Osteocyte (in vitro differentiated cells): ENCODE results near the gene LHX1. TPM values are rescaled to one million over a fixed set of nuclear protein-coding genes. Genes with fewer than 3 reads are reported as not detected.

ENCODE experiments used
- DNase-seq: peaks from one replicate; pipeline ENCODE4 v3.0.0; 2021; ENCODE audit warnings: mixed read lengths; ENCODE audit not compliant: unreplicated experiment; ENCODE audit errors: extremely low spot score
- H3K27ac Mint-ChIP-seq: one replicate; pipeline ENCODE4 v1.8.0; 2021; ENCODE audit warnings: mild to moderate bottlenecking, mixed read lengths; ENCODE audit not compliant: unreplicated experiment
- H3K27me3 Mint-ChIP-seq: one replicate; pipeline ENCODE4 v1.8.0; 2021; ENCODE audit warnings: mixed read lengths; ENCODE audit not compliant: unreplicated experiment
- H3K36me3 Mint-ChIP-seq: one replicate; pipeline ENCODE4 v1.8.0; 2021; ENCODE audit warnings: mixed read lengths; ENCODE audit not compliant: unreplicated experiment
- H3K4me1 Mint-ChIP-seq: one replicate; pipeline ENCODE4 v1.8.0; 2021; ENCODE audit warnings: mixed read lengths; ENCODE audit not compliant: unreplicated experiment
- H3K4me3 Mint-ChIP-seq: one replicate; pipeline ENCODE4 v1.8.0; 2021; ENCODE audit warnings: mild to moderate bottlenecking, moderate library complexity, mixed read lengths; ENCODE audit not compliant: unreplicated experiment
- H3K9me3 Mint-ChIP-seq: one replicate; pipeline ENCODE4 v1.8.0; 2021; ENCODE audit warnings: mixed read lengths; ENCODE audit not compliant: unreplicated experiment
- CTCF ChIP-seq: fragments of 200-600 bp; sonication (generic); IDR thresholded peaks from 2 replicates; pipeline ENCODE4 v1.5.0; 2021; ENCODE audit warnings: antibody characterized with exemption, mild to moderate bottlenecking, moderate library complexity
- total RNA-seq: library from RNA; stranded (reverse); gene quantifications from 2 replicates; pipeline ENCODE4 v1.2.1, GENCODE V29; 2021

LHX1 gene
- total RNA-seq, 1 donor from 2014 or later, result not detected

DNA sequence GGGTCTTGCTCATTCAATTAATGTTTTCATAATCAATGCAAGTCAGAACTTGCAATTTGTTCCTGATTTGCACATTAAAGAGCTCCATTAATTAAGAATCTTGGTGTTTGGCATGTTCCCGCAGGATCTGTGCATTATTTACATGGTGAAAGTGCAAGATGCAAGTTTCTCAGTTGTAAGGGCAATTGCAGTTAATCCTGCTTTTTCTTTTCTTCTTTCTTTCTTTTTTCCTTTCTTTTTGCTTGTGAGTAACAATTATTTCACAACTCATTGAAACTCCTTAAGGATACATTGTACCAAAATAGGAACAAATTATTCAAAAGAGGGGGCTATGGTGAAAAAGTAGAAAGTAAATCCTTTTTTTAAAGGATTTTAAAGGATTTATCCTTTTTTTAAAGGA is 35.6 kb downstream of the LHX1 start:
- TF ChIP-seq CTCF, result no peak
- Mint-ChIP-seq H3K4me3 (no peak overlapping the region), H3K9me3 (peaks cover 6% of the 10 kb centered on the region), H3K27ac (no peak overlapping the region), H3K36me3 (peaks cover 20% of the 10 kb centered on the region), H3K4me1 (no peaks in the 10 kb centered on the region), H3K27me3 (no peaks in the 10 kb centered on the region)
- no peak for DNase-seq

GRCh38 chr17:36975922-36976515 is 38.7 kb downstream of the LHX1 start:
- no peaks in the 10 kb centered on the region for H3K9me3 Mint-ChIP-seq
- peaks cover 24% of the 10 kb centered on the region for H3K4me1 Mint-ChIP-seq
- no peak for TF ChIP-seq CTCF
- no peak overlapping the region for H3K27ac Mint-ChIP-seq
- H3K36me3 Mint-ChIP-seq, result peaks cover 6% of the 10 kb centered on the region
- DNase-seq, result no peak
- no peaks in the 10 kb centered on the region for H3K27me3 Mint-ChIP-seq
- H3K4me3 Mint-ChIP-seq, result no peak overlapping the region

GRCh38 chr17:36977066-36977465 is 39.8 kb downstream of the LHX1 start:
- Mint-ChIP-seq H3K4me3 (no peak overlapping the region), H3K36me3 (peaks cover 11% of the 10 kb centered on the region), H3K27me3 (no peaks in the 10 kb centered on the region), H3K4me1 (peaks cover 30% of the 10 kb centered on the region), H3K27ac (no peak overlapping the region), H3K9me3 (no peaks in the 10 kb centered on the region)
- no peak for TF ChIP-seq CTCF
- DNase-seq, result no peak

DNA sequence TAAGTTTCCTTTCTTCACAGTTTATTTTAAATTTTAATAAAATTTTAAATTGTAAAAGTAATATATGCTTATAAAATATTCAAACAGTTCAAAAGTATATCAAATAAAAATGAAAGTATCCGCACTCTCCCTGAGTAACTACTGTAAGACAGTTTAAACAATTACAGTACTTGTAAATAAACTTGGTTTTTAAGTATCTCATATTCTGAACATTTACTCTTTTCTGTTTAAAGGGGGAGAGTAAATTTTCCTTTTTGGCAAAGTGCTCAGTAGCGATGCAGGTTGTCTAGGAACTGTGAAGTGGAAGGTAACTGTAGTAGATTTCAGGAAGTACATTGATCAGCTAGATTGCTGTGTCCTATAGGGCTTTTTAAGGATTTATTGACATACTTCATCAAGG is 40.3 kb downstream of the LHX1 start:
- no peaks in the 10 kb centered on the region for H3K9me3 Mint-ChIP-seq
- no peaks in the 10 kb centered on the region for H3K27me3 Mint-ChIP-seq
- no peak for DNase-seq
- peaks cover 14% of the 10 kb centered on the region for H3K36me3 Mint-ChIP-seq
- H3K4me3 Mint-ChIP-seq, result no peak overlapping the region
- no peak overlapping the region for H3K27ac Mint-ChIP-seq
- TF ChIP-seq CTCF, result no peak
- peaks cover 30% of the 10 kb centered on the region for H3K4me1 Mint-ChIP-seq

- H3K27me3 Mint-ChIP-seq, result no peaks in the 10 kb centered on the region
- no peak overlapping the region for H3K4me3 Mint-ChIP-seq
- H3K36me3 Mint-ChIP-seq, result peaks cover 17% of the 10 kb centered on the region
- H3K9me3 Mint-ChIP-seq, result no peaks in the 10 kb centered on the region
- TF ChIP-seq CTCF, result no peak
- no peak overlapping the region for H3K27ac Mint-ChIP-seq
- DNase-seq, result no peak
- peaks cover 30% of the 10 kb centered on the region for H3K4me1 Mint-ChIP-seq
Measured at GRCh38 chr17:36978810-36979564, 41.7 kb downstream of the LHX1 start.
